Right lobe of liver (tissue), 4 donors: ENCODE results near the gene KIF11.

Experiments
- CTCF ChIP-seq, 4 donors: fragments of 200-600 bp in 3 of 4; fragments of 450-650 bp in 1 of 4; IDR thresholded peaks; one replicate each; pipeline versions ENCODE4 v1.5.1 to v1.8.0; 2016 to 2022; ENCODE audit warnings: antibody characterized with exemption in 4 of 4, mild to moderate bottlenecking in 2 of 4
- POLR2A ChIP-seq: fragments of 450-650 bp; IDR thresholded peaks from one replicate; pipeline ENCODE4 v1.6.1; 2017; ENCODE audit warnings: antibody characterized with exemption, mild to moderate bottlenecking
- donor health status: DM: no; HTN: no; CAD: no.
- donor health status: DM: no; HTN: no; CAD: no.
- donor health status: DM: no; HTN: yes; CAD: no.

GRCh38 chr10:92678206-92678605 is 85.3 kb downstream of the KIF11 start:
- TF ChIP-seq POLR2A (no peak), CTCF (IDR thresholded peaks at IDR 0.05) (no peak)
